ENCODE data around the gene ELOVL1. TPM values are rescaled to one million over a fixed set of nuclear protein-coding genes. Genes with fewer than 3 reads are reported as not detected.

The ELOVL1 gene
- total RNA-seq, 1 experiment from 2014 or later: 53.7 TPM

DNA sequence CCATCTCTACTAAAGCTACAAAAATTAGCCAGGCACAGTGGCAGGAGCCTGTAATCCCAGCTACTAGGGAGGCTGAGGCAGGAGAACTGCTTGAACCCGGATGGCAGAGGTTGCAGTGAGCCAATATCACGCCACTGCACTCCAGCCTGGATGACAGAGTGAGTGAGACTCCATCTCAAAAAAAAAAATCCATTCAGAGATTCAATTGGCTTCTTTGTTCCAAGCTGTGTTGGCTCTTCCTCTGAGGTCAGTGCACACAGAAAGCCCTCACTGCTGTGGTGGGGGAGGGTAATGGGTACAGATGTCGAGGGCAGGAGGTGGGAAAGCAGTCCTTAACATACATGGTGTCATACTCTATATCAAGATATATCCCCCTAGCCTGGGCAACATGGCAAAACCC, 52.3 kb downstream of the ELOVL1 start:
- Histone ChIP-seq H3K27me3 (replicated peaks; ENCODE audit: insufficient read depth, low read depth, low read length, poor library complexity) (no peaks in the 10 kb centered on the region), H3K4me3 (ENCODE audit: low read depth, low read length, poor library complexity, severe bottlenecking) (no peak overlapping the region), H3K4me1 (ENCODE audit: insufficient read depth, low read length, poor library complexity, severe bottlenecking) (no peaks in the 10 kb centered on the region), H3K9me3 (ENCODE audit: low read depth, low read length, poor library complexity, severe bottlenecking) (no peaks in the 10 kb centered on the region), H3K36me3 (ENCODE audit: insufficient read depth, low read length, poor library complexity, severe bottlenecking) (no peaks in the 10 kb centered on the region), H3K27ac (ENCODE audit: low read depth, low read length, poor library complexity, severe bottlenecking) (no peak overlapping the region)
- intact Hi-C loops (cut with micrococcal nuclease; ENCODE audit: unreplicated experiment): no loop called here
- TF ChIP-seq, protein P1, sequence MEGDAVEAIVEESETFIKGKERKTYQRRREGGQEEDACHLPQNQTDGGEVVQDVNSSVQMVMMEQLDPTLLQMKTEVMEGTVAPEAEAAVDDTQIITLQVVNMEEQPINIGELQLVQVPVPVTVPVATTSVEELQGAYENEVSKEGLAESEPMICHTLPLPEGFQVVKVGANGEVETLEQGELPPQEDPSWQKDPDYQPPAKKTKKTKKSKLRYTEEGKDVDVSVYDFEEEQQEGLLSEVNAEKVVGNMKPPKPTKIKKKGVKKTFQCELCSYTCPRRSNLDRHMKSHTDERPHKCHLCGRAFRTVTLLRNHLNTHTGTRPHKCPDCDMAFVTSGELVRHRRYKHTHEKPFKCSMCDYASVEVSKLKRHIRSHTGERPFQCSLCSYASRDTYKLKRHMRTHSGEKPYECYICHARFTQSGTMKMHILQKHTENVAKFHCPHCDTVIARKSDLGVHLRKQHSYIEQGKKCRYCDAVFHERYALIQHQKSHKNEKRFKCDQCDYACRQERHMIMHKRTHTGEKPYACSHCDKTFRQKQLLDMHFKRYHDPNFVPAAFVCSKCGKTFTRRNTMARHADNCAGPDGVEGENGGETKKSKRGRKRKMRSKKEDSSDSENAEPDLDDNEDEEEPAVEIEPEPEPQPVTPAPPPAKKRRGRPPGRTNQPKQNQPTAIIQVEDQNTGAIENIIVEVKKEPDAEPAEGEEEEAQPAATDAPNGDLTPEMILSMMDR (conservative IDR thresholded peaks at IDR 0.05; ENCODE audit: low read depth, low read length): no peak
- no peak for TF ChIP-seq EZH2 (IDR thresholded peaks at IDR 0.05; ENCODE audit: borderline replicate concordance, low read depth, low read length, poor library complexity, severe bottlenecking)
- ChIA-PET POLR2A (ENCODE audit: low non-redundant PET) (no interaction called here), CTCF (no interaction called here)
- no TSS peak for BruUV-seq (replicated peaks)
- DNase-seq (ENCODE audit: low spot score): no peak

DNA sequence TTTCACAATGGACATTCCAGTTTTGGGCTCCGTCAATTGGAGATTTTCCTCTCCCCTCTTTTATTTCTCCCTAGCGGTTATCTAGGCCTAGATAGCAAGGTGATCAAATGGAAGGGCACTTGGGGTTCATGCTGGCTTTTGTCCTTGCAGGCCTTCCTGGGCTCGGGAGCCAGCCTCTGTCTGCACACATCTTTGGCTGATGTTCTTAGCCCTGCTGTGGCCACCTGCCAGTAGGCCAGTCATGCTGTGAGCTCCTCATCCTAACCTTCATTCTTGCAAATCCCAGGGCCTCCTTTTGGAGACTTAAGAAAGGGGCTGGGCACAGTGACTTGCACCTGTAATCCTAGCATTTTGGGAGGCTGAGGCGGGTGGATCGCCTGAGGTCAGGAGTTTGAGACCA, 53.6 kb downstream of the ELOVL1 start:
- Histone ChIP-seq H3K4me3 (ENCODE audit: low read depth, low read length, poor library complexity, severe bottlenecking) (no peak overlapping the region), H3K36me3 (ENCODE audit: insufficient read depth, low read length, poor library complexity, severe bottlenecking) (no peaks in the 10 kb centered on the region), H3K27me3 (replicated peaks; ENCODE audit: insufficient read depth, low read depth, low read length, poor library complexity) (no peaks in the 10 kb centered on the region), H3K9me3 (ENCODE audit: low read depth, low read length, poor library complexity, severe bottlenecking) (no peaks in the 10 kb centered on the region), H3K27ac (ENCODE audit: low read depth, low read length, poor library complexity, severe bottlenecking) (no peak overlapping the region), H3K4me1 (ENCODE audit: insufficient read depth, low read length, poor library complexity, severe bottlenecking) (no peaks in the 10 kb centered on the region)
- intact Hi-C loops (cut with micrococcal nuclease; ENCODE audit: unreplicated experiment): no loop called here
- BruUV-seq (replicated peaks): no TSS peak
- DNase-seq (ENCODE audit: low spot score): no peak
- CTCF ChIA-PET: no interaction called here
- POLR2A ChIA-PET (ENCODE audit: low non-redundant PET): no interaction called here
- TF ChIP-seq EZH2 (IDR thresholded peaks at IDR 0.05; ENCODE audit: borderline replicate concordance, low read depth, low read length, poor library complexity, severe bottlenecking): no peak
- TF ChIP-seq, protein P1 (conservative IDR thresholded peaks at IDR 0.05; ENCODE audit: low read depth, low read length): no peak

DNA sequence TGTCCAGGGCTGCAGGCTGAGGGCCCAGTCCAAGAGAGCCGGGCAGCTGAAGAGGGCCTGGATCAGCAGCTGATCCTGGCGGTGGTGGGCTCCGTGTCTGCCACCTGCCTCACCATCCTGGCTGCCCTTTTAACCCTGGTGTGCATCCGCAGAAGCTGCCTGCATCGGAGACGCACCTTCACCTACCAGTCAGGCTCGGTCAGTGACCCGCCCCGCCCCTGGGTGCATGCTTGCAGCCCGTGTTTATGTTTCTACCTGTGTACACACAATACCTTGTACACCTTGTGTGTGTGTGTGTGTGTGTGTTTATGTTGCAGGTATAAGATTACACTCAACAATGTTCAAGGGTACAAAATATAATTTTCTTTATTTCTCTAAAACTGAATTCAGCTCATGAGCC, 54.0 kb downstream of the ELOVL1 start:
- Histone ChIP-seq H3K9me3 (ENCODE audit: low read depth, low read length, poor library complexity, severe bottlenecking) (no peaks in the 10 kb centered on the region), H3K4me3 (ENCODE audit: low read depth, low read length, poor library complexity, severe bottlenecking) (no peak overlapping the region), H3K36me3 (ENCODE audit: insufficient read depth, low read length, poor library complexity, severe bottlenecking) (no peaks in the 10 kb centered on the region), H3K4me1 (ENCODE audit: insufficient read depth, low read length, poor library complexity, severe bottlenecking) (no peaks in the 10 kb centered on the region), H3K27ac (ENCODE audit: low read depth, low read length, poor library complexity, severe bottlenecking) (no peak overlapping the region), H3K27me3 (replicated peaks; ENCODE audit: insufficient read depth, low read depth, low read length, poor library complexity) (no peaks in the 10 kb centered on the region)
- ChIA-PET CTCF (no interaction called here), POLR2A (ENCODE audit: low non-redundant PET) (no interaction called here)
- TF ChIP-seq EZH2 (IDR thresholded peaks at IDR 0.05; ENCODE audit: borderline replicate concordance, low read depth, low read length, poor library complexity, severe bottlenecking): no peak
- TF ChIP-seq, protein P1 (conservative IDR thresholded peaks at IDR 0.05; ENCODE audit: low read depth, low read length): no peak
- intact Hi-C loops (cut with micrococcal nuclease; ENCODE audit: unreplicated experiment): no loop called here
- DNase-seq (ENCODE audit: low spot score): no peak
- no TSS peak for BruUV-seq (replicated peaks)

Small RNA genes lying within 50 kb of the gene (microRNA-seq; reads per million reads assigned to microRNA genes)
- gene MIR6734: 3.0 reads per million, percentile 6 among the genes with 10 or more reads in this experiment

Other genes with a start within 250 kb of the ELOVL1 start
- gene EBNA1BP2, start 195.7 kb downstream of the ELOVL1 start, total RNA-seq (2021): 145 and 169 TPM in 2 replicates
- gene CFAP57, start 195.7 kb downstream of the ELOVL1 start, total RNA-seq (2021): 0.20 and 0.73 TPM in 2 replicates
- not detected in 2 replicates for gene TMEM125, start 98.0 kb downstream of the ELOVL1 start, total RNA-seq (2021)
- gene C1orf210, start 82.4 kb downstream of the ELOVL1 start, total RNA-seq (2021): not detected in 2 replicates
- not detected in 2 replicates for gene TIE1, start 67.0 kb downstream of the ELOVL1 start, total RNA-seq (2021)
- gene MPL, start 30.2 kb downstream of the ELOVL1 start, total RNA-seq (2021): not detected in 2 replicates
- gene CDC20, start 9.0 kb downstream of the ELOVL1 start, total RNA-seq (2021): 296 and 309 TPM in 2 replicates
- 36.7 TPM in 2 replicates for gene MED8, start 21.8 kb upstream of the ELOVL1 start, total RNA-seq (2021)
- gene SZT2, start 21.9 kb upstream of the ELOVL1 start, total RNA-seq (2021): 27.9 and 34.6 TPM in 2 replicates
- gene HYI, start 85.9 kb upstream of the ELOVL1 start, total RNA-seq (2021): 14.8 and 19.8 TPM in 2 replicates
- gene PTPRF, start 162.9 kb upstream of the ELOVL1 start, total RNA-seq (2021): 110 and 118 TPM in 2 replicates

Measured in A673 (cell line).